HG03575 (cell line): ENCODE data around the gene RNF213.
"Not testable (repeated sequence)": the region's sequence is repeated elsewhere in the genome, so short reads cannot be mapped to it uniquely, and the experiment has no call there.

Source experiments
- ATAC-seq: cut with Tn5 transposase; IDR thresholded peaks from one replicate; pipeline ENCODE4 v1.9.1; 2021; ENCODE audit not compliant: unreplicated experiment, insufficient number of reproducible peaks, low FRiP score; ENCODE audit errors: extremely low read depth

RNF213 gene

GRCh38 chr17:80389011-80389995 is 128.7 kb downstream of the RNF213 start:
- ATAC-seq: no peak

DNA sequence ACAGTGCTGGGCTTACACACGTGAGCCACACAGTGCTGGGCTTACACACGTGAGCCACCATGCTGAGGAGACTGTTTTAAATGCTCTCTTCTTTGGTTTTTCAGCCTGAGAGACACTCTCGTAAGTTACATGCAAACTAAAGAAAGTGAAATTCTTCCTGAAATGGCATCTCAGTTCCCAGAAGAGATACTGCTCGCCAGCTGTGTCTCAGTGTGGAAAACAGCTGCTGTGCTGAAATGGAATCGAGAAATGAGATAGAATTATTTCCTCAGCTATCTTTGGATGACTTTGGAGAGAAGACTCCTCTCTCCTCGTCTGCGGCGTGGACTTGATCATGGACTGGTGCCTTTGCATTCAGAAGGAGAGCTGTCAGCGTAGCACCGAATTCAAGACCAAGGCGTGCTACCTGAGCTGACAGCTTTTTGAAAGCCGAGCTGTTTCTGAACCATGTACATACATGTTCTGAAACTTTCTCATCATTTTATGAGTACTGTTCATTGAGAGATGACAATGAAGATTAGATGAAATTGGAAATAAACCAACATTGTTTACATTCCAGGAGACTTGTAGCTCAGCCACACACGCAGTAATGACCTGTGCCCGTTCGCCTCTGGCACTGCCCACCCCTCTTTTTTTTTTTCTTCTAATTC is 132.7 kb downstream of the RNF213 start:
- no peak for ATAC-seq

- no peak for ATAC-seq
Observed at GRCh38 chr17:80393961-80394360, 133.3 kb downstream of the RNF213 start.

DNA sequence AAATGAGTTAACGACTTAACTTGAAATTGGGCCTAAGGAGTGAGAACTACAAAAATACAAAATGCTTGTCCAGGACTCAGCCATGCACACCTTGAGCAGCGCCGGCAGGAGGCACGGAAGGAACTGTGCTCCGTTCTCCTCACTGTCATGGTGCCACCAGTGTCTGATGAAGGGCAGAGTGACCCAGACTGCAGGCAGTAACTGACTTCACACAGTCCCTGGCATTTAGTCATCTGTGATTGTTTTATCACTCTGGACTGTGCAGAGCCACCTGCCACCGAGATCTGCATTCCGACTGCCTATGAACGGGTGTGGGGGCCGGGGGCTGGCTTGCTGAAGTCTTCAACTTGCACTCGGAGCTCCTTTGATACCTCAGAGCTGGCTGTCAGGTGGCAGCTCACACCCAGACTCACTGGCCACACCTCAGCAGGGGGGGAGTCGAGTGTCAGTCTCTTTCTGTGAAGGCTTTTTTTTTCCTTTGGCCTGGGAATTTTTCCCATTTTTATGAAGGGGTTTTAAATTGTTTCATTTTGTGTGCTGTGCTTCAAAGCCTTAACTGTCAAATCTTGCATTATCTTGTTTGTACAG is 134.1 kb downstream of the RNF213 start:
- ATAC-seq: no peak

GRCh38 chr17:80395402-80396151 is 134.9 kb downstream of the RNF213 start:
- ATAC-seq: no peak

GRCh38 chr17:80396157-80397033 is 135.7 kb downstream of the RNF213 start:
- ATAC-seq: no peak

- no peak for ATAC-seq
Observed at GRCh38 chr17:80397034-80397387, 136.4 kb downstream of the RNF213 start.

- ATAC-seq: no peak
Observed at GRCh38 chr17:80397686-80398085, 137.0 kb downstream of the RNF213 start.

DNA sequence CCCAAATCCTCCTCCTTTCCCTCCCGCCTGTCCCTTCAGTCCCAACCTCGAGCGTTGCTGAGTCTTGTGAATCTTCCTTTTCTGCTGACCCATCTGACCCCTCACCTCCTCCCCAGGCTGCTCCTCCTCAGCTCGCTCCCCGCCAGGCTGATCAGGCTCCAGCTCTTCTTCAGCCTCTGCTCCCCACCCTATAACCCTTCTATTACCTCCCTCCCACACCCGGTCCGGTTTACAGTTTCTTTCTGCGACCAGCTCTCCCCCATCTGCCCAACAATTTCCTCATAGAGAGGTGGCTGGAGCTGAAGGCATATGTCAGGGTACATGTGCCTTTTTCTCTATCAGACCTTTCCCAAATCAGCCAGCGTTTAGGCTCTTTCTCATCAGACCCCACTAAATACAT is 140.4 kb downstream of the RNF213 start:
- ATAC-seq: not testable (repeated sequence)

DNA sequence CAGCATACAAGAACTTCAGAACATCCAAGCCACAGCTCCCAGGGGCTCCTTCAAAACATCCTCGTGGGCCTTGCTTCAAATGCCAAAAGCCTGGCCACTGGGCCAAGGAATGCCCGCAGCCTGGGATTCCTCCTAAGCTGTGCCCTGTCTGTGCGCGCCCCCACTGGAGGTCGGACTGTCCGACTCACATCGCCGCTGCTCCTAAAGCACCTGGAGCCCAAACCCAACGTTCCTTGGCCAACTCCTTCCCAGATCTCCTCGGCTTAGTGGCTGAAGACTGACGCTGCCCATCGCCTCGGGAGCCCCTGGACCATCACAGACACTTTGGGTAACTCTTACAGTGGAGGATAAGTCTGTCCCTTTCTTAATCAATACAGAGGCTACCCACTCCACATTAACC is 141.4 kb downstream of the RNF213 start:
- ATAC-seq: not testable (repeated sequence)

- ATAC-seq: no peak
Observed at GRCh38 chr17:80402959-80403358, 142.3 kb downstream of the RNF213 start.

DNA sequence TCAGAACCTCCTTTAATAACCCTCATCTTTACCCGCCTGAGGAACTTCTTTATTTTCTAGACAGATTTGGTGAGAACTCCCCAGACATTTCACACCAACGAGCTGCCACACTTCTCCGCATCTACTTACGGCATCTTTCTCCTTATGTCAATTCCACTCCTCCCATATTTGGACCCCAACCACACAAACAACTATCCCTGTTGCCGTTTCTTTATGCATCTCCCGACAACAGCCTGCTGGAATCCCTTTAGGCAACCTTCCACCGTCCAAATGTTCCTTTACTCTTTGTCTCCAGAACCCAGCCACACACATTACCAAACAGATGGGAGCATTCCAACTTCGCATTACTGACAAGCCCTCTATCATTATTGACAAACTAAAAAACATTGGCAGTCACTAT is 145.5 kb downstream of the RNF213 start:
- ATAC-seq: no peak

- ATAC-seq: not testable (repeated sequence)
Observed at GRCh38 chr17:80407917-80408316, 147.3 kb downstream of the RNF213 start.

- no peak for ATAC-seq
Observed at GRCh38 chr17:80408872-80409271, 148.2 kb downstream of the RNF213 start.

GRCh38 chr17:80409626-80410025 is 149.0 kb downstream of the RNF213 start:
- no peak for ATAC-seq

- not testable (repeated sequence) for ATAC-seq
Observed at GRCh38 chr17:80410441-80411087, 149.9 kb downstream of the RNF213 start.

- no peak for ATAC-seq
Observed at GRCh38 chr17:80413771-80414507, 153.3 kb downstream of the RNF213 start.
